SH-SY5Y (cell line): ENCODE measurements around the gene ANKUB1.

Source experiments
- GATA2 ChIP-seq: IDR thresholded peaks from 2 replicates; pipeline ENCODE4 v1.6.1; 2011; ENCODE audit warnings: mild to moderate bottlenecking, low read depth, low read length
- GATA3 ChIP-seq: IDR thresholded peaks from 2 replicates; pipeline ENCODE4 v1.6.1; 2011; ENCODE audit warnings: low read depth, mild to moderate bottlenecking, low read length, moderate library complexity

- no peak for TF ChIP-seq GATA2
- TF ChIP-seq GATA3 = no peak
These were observed 40.8 kb downstream of the ANKUB1 start for GRCh38 chr3:149751551-149751950.
